Ishikawa (cell line): ENCODE data around the gene PRKRIP1.

Experiments
- CEBPB ChIP-seq: IDR thresholded peaks from 2 replicates; pipeline ENCODE4 v1.6.1; 2012
- CREB1 ChIP-seq: IDR thresholded peaks from 2 replicates; pipeline ENCODE4 v1.6.1; 2012; ENCODE audit warnings: low read depth
- EGR1 ChIP-seq: IDR thresholded peaks from 2 replicates; pipeline ENCODE4 v1.6.1; 2012
- EP300 ChIP-seq: IDR thresholded peaks from 2 replicates; pipeline ENCODE4 v1.6.1; 2012; ENCODE audit warnings: borderline replicate concordance
- FOXM1 ChIP-seq: IDR thresholded peaks from 2 replicates; pipeline ENCODE4 v1.6.1; 2012; ENCODE audit warnings: low read depth, borderline replicate concordance
- NFIC ChIP-seq: IDR thresholded peaks from 2 replicates; pipeline ENCODE4 v1.6.1; 2012
- RAD21 ChIP-seq: IDR thresholded peaks from 2 replicates; pipeline ENCODE4 v1.6.1; 2012; ENCODE audit warnings: low read depth
- TAF1 ChIP-seq: IDR thresholded peaks from 2 replicates; pipeline ENCODE4 v1.6.1; 2012; ENCODE audit warnings: low read depth, mild to moderate bottlenecking
- YY1 ChIP-seq: IDR thresholded peaks from 2 replicates; pipeline ENCODE4 v1.6.1; 2012; ENCODE audit warnings: low read depth
- ZBTB7A ChIP-seq: IDR thresholded peaks from 2 replicates; pipeline ENCODE4 v1.6.1; 2012; ENCODE audit warnings: low read depth
- TF ChIP-seq, protein P1 (sequence below): IDR thresholded peaks from 2 replicates; pipeline ENCODE4 v1.6.1; 2012
- TF ChIP-seq, protein P2 (sequence below): IDR thresholded peaks from 2 replicates; pipeline ENCODE4 v1.6.1; 2012; ENCODE audit warnings: low read depth, mild to moderate bottlenecking

DNA sequence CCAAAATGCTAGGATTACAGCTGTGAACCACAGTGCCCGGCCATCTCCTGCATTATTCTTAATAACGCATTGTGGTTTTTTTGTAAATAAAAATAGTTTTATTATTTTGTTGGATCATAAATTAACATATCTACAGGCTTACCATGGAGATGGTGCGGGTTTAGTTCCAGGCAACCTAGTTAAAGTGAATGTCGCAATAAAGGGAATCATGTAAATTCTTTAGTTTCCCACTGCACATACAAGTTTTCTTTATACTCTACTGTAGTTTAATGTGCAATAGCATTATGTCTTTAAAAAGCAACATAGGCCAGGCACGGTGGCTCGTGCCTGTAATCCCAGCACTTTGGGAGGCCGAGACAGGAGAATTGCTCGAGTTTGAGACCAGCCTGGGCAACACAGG is 2.4 kb downstream of the PRKRIP1 start:
- no peak for TF ChIP-seq ZBTB7A
- TF ChIP-seq TAF1, result no peak
- TF ChIP-seq EGR1, result no peak
- TF ChIP-seq EP300, result no peak
- no peak for TF ChIP-seq CREB1
- no peak for TF ChIP-seq FOXM1
- TF ChIP-seq CEBPB, result no peak
- no peak for TF ChIP-seq YY1
- no peak for TF ChIP-seq RAD21
- TF ChIP-seq, protein P1, sequence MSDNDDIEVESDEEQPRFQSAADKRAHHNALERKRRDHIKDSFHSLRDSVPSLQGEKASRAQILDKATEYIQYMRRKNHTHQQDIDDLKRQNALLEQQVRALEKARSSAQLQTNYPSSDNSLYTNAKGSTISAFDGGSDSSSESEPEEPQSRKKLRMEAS, result no peak
- TF ChIP-seq, protein P2, sequence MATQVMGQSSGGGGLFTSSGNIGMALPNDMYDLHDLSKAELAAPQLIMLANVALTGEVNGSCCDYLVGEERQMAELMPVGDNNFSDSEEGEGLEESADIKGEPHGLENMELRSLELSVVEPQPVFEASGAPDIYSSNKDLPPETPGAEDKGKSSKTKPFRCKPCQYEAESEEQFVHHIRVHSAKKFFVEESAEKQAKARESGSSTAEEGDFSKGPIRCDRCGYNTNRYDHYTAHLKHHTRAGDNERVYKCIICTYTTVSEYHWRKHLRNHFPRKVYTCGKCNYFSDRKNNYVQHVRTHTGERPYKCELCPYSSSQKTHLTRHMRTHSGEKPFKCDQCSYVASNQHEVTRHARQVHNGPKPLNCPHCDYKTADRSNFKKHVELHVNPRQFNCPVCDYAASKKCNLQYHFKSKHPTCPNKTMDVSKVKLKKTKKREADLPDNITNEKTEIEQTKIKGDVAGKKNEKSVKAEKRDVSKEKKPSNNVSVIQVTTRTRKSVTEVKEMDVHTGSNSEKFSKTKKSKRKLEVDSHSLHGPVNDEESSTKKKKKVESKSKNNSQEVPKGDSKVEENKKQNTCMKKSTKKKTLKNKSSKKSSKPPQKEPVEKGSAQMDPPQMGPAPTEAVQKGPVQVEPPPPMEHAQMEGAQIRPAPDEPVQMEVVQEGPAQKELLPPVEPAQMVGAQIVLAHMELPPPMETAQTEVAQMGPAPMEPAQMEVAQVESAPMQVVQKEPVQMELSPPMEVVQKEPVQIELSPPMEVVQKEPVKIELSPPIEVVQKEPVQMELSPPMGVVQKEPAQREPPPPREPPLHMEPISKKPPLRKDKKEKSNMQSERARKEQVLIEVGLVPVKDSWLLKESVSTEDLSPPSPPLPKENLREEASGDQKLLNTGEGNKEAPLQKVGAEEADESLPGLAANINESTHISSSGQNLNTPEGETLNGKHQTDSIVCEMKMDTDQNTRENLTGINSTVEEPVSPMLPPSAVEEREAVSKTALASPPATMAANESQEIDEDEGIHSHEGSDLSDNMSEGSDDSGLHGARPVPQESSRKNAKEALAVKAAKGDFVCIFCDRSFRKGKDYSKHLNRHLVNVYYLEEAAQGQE, result no peak
- no peak for TF ChIP-seq NFIC
